HG03520 (cell line): ENCODE data around the gene ZNF692.
A peak's percentile ranks its signal among the peaks of the same experiment; 100 is the strongest.
"Not testable (repeated sequence)": the region's sequence is repeated elsewhere in the genome, so short reads cannot be mapped to it uniquely, and the experiment has no call there.

Experiments used
- ATAC-seq: cut with Tn5 transposase; IDR thresholded peaks from one replicate; pipeline ENCODE4 v1.9.1; 2021; ENCODE audit warnings: mild to moderate bottlenecking, moderate library complexity; ENCODE audit not compliant: unreplicated experiment

The ZNF692 gene

DNA sequence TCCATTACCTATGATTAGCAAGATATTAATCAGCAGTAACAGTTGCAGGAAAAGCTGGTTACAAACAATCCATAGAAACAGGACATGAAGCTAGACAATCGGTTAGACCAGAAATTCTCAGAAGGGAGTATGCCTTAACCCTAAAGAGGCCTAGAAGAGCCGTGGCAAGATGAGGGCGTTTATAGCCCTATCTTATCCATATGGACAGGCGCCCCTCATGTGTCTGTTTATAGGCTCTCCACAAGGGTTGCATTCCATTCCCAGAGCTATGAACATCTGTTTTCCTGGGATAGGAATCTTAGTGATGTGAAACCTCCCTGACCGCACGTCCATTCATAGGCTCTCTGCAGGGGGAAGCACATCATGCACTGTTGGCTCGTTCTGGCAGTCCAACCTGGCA, 23.5 kb upstream of the ZNF692 start:
- not testable (repeated sequence) for ATAC-seq

DNA sequence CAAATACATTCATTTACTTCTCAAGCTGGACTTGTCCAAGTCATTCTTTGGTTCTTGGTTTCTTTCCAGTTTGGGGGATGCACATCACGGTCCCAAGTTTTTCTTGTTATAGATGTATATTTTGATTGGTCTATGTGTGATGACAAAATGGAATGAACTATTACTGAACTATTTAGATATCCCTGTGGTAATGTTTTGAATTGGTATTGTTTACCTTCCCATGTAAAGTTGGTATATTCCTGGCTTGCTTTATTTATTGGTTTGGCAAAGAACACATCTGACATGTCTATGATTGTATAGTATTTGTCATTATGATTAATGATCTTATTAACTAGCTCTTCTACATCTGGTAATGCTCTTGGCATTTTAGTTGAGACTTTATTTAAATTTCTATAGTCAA, 22.4 kb upstream of the ZNF692 start:
- no peak for ATAC-seq

GRCh38 chr1:248873993-248874533, 15.2 kb upstream of the ZNF692 start:
- peak; percentile 57 for ATAC-seq

DNA sequence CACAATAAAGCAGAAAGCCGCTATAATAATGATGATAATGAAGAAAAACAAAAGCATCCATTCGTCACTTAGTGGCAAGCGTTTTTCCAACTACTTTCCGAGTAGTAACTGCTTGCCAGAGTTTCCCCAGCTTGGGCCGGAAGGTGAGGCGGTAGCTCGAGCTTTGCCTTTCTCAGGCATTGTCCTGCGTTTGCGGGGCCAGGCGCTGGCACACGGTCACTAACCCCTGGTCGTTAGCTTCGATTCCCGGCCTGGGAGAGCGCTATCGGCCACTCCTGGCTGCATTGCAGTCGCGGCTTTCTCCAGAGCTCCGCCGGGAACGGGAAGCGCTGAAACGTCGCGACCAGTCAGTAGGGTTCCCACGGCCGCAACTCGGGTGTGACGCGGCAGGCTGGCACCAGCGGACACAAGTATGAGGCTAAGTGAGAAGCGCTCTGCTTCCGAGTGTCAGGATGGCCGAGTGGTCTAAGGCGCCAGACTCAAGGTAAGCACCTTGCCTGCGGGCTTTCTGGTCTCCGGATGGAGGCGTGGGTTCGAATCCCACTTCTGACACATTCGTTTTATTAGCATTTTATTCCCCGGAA, 14.6 kb upstream of the ZNF692 start:
- peak; percentile 73 for ATAC-seq

- ATAC-seq: peak; percentile 19
Measured at GRCh38 chr1:248872752-248873408, 14.0 kb upstream of the ZNF692 start.

DNA sequence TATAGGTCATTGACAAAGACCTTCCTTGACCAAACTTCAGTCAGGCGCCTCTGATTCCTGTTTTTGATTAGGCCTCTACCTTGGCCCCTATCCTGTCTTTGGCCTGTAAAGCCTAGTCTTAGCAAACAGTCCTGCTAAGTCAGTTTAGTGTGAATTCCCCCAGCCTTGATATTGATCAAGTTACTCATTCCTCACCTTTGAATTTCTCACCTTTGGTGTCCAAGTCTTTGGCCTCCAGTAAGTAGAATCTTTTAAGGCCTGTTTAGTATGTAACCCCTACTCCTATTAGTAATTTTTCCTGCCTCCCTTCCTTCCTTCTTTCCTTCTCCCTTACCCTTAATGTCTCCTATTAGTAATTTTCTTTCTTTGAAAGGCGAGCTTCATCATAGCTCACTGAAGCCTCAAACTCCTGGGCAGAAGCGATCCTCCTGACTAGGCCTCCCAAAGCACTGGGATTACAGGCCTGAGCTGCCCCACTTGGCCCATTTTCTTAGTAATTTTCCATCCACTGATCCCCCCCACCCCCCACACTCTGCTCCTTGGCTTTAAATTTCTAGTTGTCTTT, 13.0 kb upstream of the ZNF692 start:
- no peak for ATAC-seq

DNA sequence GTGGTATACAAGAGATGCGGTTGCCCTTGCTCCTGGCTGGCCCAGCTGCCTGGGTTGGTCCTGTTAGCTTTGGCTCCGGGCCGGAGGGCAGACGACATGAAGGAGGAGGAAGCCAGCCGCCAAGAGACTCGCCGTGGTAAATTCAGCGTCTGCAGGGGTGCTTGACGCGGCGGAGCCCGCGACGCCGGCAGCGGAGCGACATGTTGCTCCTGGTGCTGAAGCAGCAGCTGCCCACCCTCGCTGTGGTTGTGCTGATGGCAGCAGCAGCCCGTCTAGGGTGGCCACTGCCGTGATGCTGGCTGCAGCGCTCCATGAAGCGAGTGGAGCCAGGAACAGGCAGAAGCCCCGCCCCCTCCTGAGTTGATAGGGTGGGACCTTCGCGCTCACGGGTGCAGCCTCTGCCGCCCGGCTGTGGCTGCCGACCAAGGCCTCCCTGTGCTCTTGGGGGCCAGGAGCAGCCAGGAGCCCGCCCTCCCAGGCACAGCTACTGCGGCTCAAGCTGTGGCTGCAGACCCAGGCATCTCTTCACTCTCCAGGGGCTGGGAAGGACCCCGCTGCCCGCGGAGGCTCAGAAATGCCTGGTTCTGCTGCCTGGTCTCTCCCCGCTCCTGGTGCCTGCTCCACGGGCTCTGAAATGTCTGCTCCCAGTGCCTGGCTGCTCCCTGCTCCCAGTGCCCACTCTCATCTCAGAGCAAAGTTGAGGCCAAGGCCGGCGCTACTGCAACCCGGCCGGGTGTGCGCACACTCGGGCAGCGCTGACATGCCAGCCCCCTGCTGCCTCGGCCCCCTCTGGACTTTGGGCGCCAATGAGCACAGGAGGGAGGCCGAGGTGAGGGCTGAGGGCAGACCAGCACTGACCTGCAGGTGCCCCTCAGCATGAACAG, 4.4 kb upstream of the ZNF692 start:
- ATAC-seq: peak; percentile 47

GRCh38 chr1:248862695-248862997, 3.8 kb upstream of the ZNF692 start:
- peak; percentile 1 for ATAC-seq

DNA sequence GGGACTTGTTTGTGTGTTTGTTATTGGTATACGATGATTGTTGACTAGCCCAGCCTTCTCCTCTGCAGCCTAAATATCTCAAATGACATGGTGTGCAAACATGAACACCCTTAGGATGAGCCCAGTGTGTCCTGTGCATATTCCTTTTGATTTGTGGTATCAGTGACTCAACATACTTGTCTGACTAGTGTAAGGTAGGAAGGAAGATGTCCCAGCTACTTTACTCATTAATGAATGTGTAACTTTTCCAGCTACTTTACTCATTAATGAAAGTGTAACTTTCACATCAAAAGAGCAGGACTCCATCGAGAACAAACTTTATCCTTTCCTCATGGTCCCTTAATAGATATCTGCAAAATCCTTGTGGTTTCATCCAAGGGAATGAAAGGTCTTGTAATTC, 2.7 kb upstream of the ZNF692 start:
- ATAC-seq: no peak

- ATAC-seq: no peak
Measured at GRCh38 chr1:248860007-248860406, 1.1 kb upstream of the ZNF692 start.

GRCh38 chr1:248858096-248858890, 592 bp downstream of the ZNF692 start:
- ATAC-seq: peak; percentile 35

DNA sequence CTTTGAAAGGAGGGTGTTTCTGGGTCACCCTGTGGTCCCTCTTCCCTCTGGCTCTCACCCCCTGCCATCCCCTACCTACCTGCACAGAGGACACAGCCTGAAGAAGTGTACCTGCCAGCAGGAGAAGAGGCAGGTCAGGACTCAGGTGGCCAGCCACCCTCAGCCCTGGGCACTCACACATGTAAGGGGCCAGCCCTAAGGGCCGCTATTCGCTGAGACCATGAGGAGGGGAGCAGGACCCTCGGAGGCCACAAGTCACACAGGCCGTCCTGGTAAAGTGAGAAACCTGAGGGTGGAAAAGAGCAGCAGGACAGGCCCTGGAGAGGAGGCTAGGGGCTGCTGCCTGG, 1.2 kb downstream of the ZNF692 start:
- no peak for ATAC-seq

DNA sequence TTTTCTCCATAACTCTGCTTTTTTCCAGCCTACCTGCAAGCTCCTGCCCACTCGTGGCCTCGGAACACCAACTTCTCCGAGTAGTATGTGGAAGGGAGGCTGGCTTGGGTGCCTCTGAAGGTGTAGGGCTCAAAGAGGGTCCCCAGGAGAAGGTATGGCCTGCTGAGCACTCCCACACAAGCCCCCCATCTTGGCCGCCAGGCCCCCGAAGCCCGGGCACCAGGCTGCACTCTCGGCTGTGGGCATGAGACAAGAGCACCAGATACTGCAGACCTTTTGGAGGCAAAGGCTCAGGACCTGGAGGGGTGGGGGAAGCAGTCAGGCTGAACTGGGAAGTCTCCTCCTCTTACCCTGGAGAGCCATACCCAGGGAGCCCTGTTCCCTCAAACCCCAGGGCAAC, 1.7 kb downstream of the ZNF692 start:
- no peak for ATAC-seq

GRCh38 chr1:248856176-248856575, 2.7 kb downstream of the ZNF692 start:
- ATAC-seq: no peak

GRCh38 chr1:248855580-248855979, 3.3 kb downstream of the ZNF692 start:
- no peak for ATAC-seq

- ATAC-seq: no peak
Measured at GRCh38 chr1:248853663-248854375, 5.1 kb downstream of the ZNF692 start.

DNA sequence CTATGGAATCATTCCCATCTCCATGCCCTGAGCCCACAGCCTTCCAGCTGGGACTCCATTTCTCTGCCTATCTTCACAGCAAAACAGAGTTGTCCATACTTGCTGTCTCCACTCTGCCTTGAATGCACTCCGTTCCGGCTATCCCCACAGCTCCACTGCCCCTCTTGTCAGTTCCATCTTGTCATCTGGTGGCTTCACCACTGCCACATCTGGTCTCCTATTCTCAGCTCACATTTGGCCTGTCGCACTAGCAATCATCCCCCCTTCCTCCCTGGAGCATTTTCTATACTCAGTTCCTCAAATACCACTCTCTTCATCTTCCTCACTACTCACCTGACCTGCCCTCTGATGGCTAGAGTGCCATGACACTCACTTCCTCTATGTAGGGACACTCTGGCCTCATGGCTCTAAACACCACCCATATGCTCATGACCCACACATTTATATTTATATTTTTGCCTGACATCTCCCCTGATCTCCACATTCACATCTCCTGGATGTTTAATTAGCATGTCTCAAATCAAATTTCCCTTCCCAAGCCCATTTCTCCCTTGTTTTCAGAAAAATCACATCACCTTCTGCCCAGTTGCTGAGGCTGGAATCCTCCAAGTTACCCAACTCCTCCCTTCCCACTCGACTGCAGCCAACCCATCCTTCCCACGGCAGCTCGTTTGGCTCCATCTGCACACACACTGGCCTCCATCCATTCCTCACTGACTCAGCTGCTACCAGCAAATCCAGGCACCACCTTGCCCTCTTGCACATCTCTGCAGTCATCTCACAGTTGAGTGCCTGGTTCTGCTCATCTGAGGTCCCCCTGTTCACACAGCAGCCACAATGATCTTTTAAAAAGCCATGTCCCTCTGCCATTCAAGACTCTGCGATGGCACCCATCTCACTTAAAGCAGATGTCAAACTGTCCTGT, 6.1 kb downstream of the ZNF692 start:
- no peak for ATAC-seq

DNA sequence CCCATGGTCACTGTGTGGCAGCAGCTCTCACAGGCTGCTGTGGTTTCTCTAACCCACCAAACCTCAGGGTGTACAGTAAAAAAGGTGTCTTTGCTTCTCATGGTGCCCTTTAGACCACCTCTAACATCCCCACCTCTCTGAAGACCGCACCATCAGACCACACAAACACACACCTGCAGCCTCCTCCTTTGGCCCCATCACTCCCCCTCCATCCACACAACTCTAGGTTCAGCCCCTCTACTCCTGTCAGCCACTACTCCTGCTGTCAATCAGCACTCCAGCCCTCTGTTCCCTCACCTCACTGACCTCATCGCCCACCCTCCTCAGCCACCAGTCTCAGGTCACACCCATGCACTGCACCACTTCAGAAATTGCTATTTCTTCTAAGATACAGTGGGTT, 7.5 kb downstream of the ZNF692 start:
- ATAC-seq: no peak
